Amniotic stem cell (primary cell): ENCODE measurements around the gene SDK1.
"Not testable (repeated sequence)": the region's sequence is repeated elsewhere in the genome, so short reads cannot be mapped to it uniquely, and the experiment has no call there.

Source experiments
- DNase-seq: peaks from one replicate; lab custom pipeline; 2025; lab: John Stamatoyannopoulos, UW

SDK1 gene

GRCh38 chr7:3582145-3582544, 281.1 kb downstream of the SDK1 start:
- DNase-seq: not testable (repeated sequence)

GRCh38 chr7:3585826-3586225, 284.8 kb downstream of the SDK1 start:
- DNase-seq: no peak

GRCh38 chr7:3588341-3588740, 287.3 kb downstream of the SDK1 start:
- no peak for DNase-seq

- DNase-seq: no peak
Measured at GRCh38 chr7:3589752-3590151, 288.7 kb downstream of the SDK1 start.

GRCh38 chr7:3591219-3591618, 290.2 kb downstream of the SDK1 start:
- DNase-seq: no peak

- no peak for DNase-seq
Measured at GRCh38 chr7:3591944-3592343, 290.9 kb downstream of the SDK1 start.

- DNase-seq: no peak
Measured at GRCh38 chr7:3592401-3593134, 291.5 kb downstream of the SDK1 start.

- DNase-seq: no peak
Measured at GRCh38 chr7:3594901-3595300, 293.8 kb downstream of the SDK1 start.

- no peak for DNase-seq
Measured at GRCh38 chr7:3598854-3599253, 297.8 kb downstream of the SDK1 start.

GRCh38 chr7:3605222-3605621, 304.2 kb downstream of the SDK1 start:
- DNase-seq: no peak

GRCh38 chr7:3606436-3606835, 305.4 kb downstream of the SDK1 start:
- DNase-seq: no peak

- no peak for DNase-seq
Measured at GRCh38 chr7:3607847-3608246, 306.8 kb downstream of the SDK1 start.

- DNase-seq: no peak
Measured at GRCh38 chr7:3616306-3616705, 315.3 kb downstream of the SDK1 start.

GRCh38 chr7:3630081-3630480, 329.0 kb downstream of the SDK1 start:
- DNase-seq: no peak

GRCh38 chr7:3634396-3634795, 333.3 kb downstream of the SDK1 start:
- DNase-seq: no peak

- no peak for DNase-seq
Measured at GRCh38 chr7:3636131-3636860, 335.2 kb downstream of the SDK1 start.

GRCh38 chr7:3639253-3639652, 338.2 kb downstream of the SDK1 start:
- DNase-seq: no peak

GRCh38 chr7:3641582-3641981, 340.5 kb downstream of the SDK1 start:
- DNase-seq: no peak

GRCh38 chr7:3643091-3643490, 342.0 kb downstream of the SDK1 start:
- no peak for DNase-seq

GRCh38 chr7:3648276-3648675, 347.2 kb downstream of the SDK1 start:
- no peak for DNase-seq

- no peak for DNase-seq
Measured at GRCh38 chr7:3649250-3649649, 348.2 kb downstream of the SDK1 start.

- DNase-seq: no peak
Measured at GRCh38 chr7:3649678-3650440, 348.8 kb downstream of the SDK1 start.

GRCh38 chr7:3650844-3651243, 349.8 kb downstream of the SDK1 start:
- no peak for DNase-seq
